HCT116 (cell line): ENCODE data around the gene BPIFB6. TPM values are rescaled to one million over a fixed set of nuclear protein-coding genes. Genes with fewer than 3 reads are reported as not detected.

Source experiments
- ATAC-seq: fragments of 200-7000 bp; cut with Tn5 transposase; 2 replicates; pipeline ENCODE4 v1.9.1; 2020; ENCODE audit warnings: mild to moderate bottlenecking, moderate library complexity
- BruUV-seq: library from RNA; stranded (reverse); fragments of 400-500 nt; replicated peaks from 2 replicates; lab custom pipeline; 2021; lab: Mats Ljungman, UMichigan
- CTCF ChIA-PET: fragments of 300-600 bp; sonication (Branson Sonifier 250); formaldehyde crosslinking; loops from one replicate; lab custom pipeline; 2021; ENCODE audit warnings: antibody characterized with exemption; lab: Charles Lee
- POLR2A ChIA-PET: fragments of 300-600, 350-600 bp; sonication (Branson Sonifier 250); formaldehyde crosslinking; loops from one replicate; lab custom pipeline; 2021; ENCODE audit warnings: antibody characterized with exemption; lab: Charles Lee
- RAD21 ChIA-PET, 2 experiments: fragments of 300-600 bp; sonication (Branson Sonifier 250); formaldehyde crosslinking; loops; one replicate each; lab custom pipeline; 2023; ENCODE audit warnings: low total read pairs in 2 of 2; ENCODE audit not compliant: uncharacterized antibody in 2 of 2, unreplicated experiment in 2 of 2, low non-redundant PET in 1 of 2; lab: Charles Lee
- DNase-seq: peaks from one replicate; pipeline ENCODE4 v3.0.0-alpha.2; 2010; ENCODE audit warnings: low read depth, low spot score
- H2AFZ ChIP-seq: fragments of 200-600 bp; shearing (Covaris generic), sonication (generic); 2 replicates; pipeline ENCODE4 v1.6.1; 2017; ENCODE audit warnings: low read depth, mixed run types, mixed read lengths, antibody characterized with exemption, low read length; ENCODE audit not compliant: poor library complexity, severe bottlenecking
- H3K27ac ChIP-seq: 2 replicates; pipeline ENCODE4 v1.5.1; 2012; ENCODE audit warnings: low read depth, low read length
- H3K27me3 ChIP-seq: fragments of 200-600 bp; sonication (generic); 2 replicates; pipeline ENCODE4 v1.6.1; 2016; ENCODE audit warnings: mixed run types, low read length, mixed read lengths; ENCODE audit not compliant: insufficient read depth
- H3K36me3 ChIP-seq, 2 experiments: fragments of 200-500 bp in 1 of 2; fragments of 200-600 bp in 1 of 2; sonication (Bioruptor generic) in 1 of 2; sonication (generic) in 1 of 2; 2 replicates each; pipeline versions ENCODE4 v1.5.1 to v1.6.1; 2014 to 2016; ENCODE audit warnings: low read length in 2 of 2, inconsistent platforms in 1 of 2, mixed read lengths in 1 of 2, mixed run types in 1 of 2; ENCODE audit not compliant: insufficient read depth in 2 of 2, control insufficient read depth in 1 of 2
- H3K4me1 ChIP-seq, 2 experiments: fragments of 200-600 bp in 1 of 2; sonication (generic) in 1 of 2; 2 replicates each; pipeline versions ENCODE4 v1.5.1 to v1.6.1; 2012 to 2017; ENCODE audit warnings: low read length in 2 of 2, inconsistent platforms in 1 of 2, mild to moderate bottlenecking in 1 of 2, mixed read lengths in 1 of 2, mixed run types in 1 of 2, moderate library complexity in 1 of 2; ENCODE audit not compliant: insufficient read depth in 2 of 2, control insufficient read depth in 1 of 2
- H3K4me2 ChIP-seq: fragments of 200-600 bp; sonication (generic); 2 replicates; pipeline ENCODE4 v1.6.1; 2017; ENCODE audit warnings: mixed run types, low read length, mixed read lengths
- H3K4me3 ChIP-seq, 2 experiments: fragments of 200-600 bp in 1 of 2; sonication (generic) in 1 of 2; replicated peaks in 1 of 2; 2 replicates each; pipeline ENCODE4 v1.5.1; 2011 to 2016; ENCODE audit warnings: low read length in 2 of 2, control low read depth in 1 of 2, low read depth in 1 of 2, mild to moderate bottlenecking in 1 of 2, mixed read lengths in 1 of 2, mixed run types in 1 of 2
- H3K79me2 ChIP-seq: fragments of 200-600 bp; sonication (generic); 2 replicates; pipeline ENCODE4 v1.6.1; 2017; ENCODE audit warnings: mild to moderate bottlenecking, mixed run types, low read length, moderate library complexity, mixed read lengths; ENCODE audit not compliant: insufficient read depth
- H3K9ac ChIP-seq: fragments of 200-600 bp; sonication (generic); 2 replicates; pipeline ENCODE4 v1.6.1; 2016; ENCODE audit warnings: low read length, mixed read lengths
- H3K9me2 ChIP-seq: fragments of 200-600 bp; sonication (generic), shearing (Covaris generic); 2 replicates; pipeline ENCODE4 v1.6.1; 2017; ENCODE audit warnings: mixed run types, mild to moderate bottlenecking, moderate library complexity; ENCODE audit not compliant: insufficient read depth
- H3K9me3 ChIP-seq, 2 experiments: fragments of 200-500 bp in 1 of 2; fragments of 200-600 bp in 1 of 2; sonication (Bioruptor generic) in 1 of 2; sonication (generic) in 1 of 2; 2 replicates each; pipeline ENCODE4 v1.6.1; 2014 to 2017; ENCODE audit warnings: low read length in 2 of 2, mixed read lengths in 2 of 2, inconsistent platforms in 1 of 2, low read depth in 1 of 2, mild to moderate bottlenecking in 1 of 2, mixed run types in 1 of 2, moderate library complexity in 1 of 2; ENCODE audit not compliant: control insufficient read depth in 1 of 2, insufficient read depth in 1 of 2
- H4K20me1 ChIP-seq: fragments of 200-600 bp; sonication (generic), shearing (Covaris generic); 2 replicates; pipeline ENCODE4 v1.6.1; 2017; ENCODE audit warnings: mixed run types, mild to moderate bottlenecking, moderate library complexity; ENCODE audit not compliant: insufficient read depth
- CEBPB ChIP-seq: IDR thresholded peaks from 2 replicates; pipeline ENCODE4 v1.6.1; 2012; ENCODE audit warnings: low read depth
- ELF1 ChIP-seq: IDR thresholded peaks from 2 replicates; pipeline ENCODE4 v1.6.1; 2012; ENCODE audit warnings: low read depth, borderline replicate concordance
- EZH2phosphoT487 ChIP-seq: fragments of 200-600 bp; IDR thresholded peaks from 2 replicates; pipeline ENCODE4 v1.6.1; 2018; ENCODE audit warnings: antibody characterized with exemption, borderline replicate concordance
- POLR2A ChIP-seq: IDR thresholded peaks from 2 replicates; pipeline ENCODE4 v1.7.0; 2011; ENCODE audit warnings: borderline replicate concordance; ENCODE audit not compliant: insufficient read depth, insufficient read length; ENCODE audit errors: extremely low read depth
- RAD21 ChIP-seq: IDR thresholded peaks from 2 replicates; pipeline ENCODE4 v1.6.1; 2012; ENCODE audit warnings: low read depth, mild to moderate bottlenecking
- SRF ChIP-seq: IDR thresholded peaks from 2 replicates; pipeline ENCODE4 v1.6.1; 2012; ENCODE audit warnings: low read depth
- TCF7L2 ChIP-seq: IDR thresholded peaks from 2 replicates; pipeline ENCODE4 v1.7.0; 2011; ENCODE audit warnings: borderline replicate concordance, inconsistent platforms; ENCODE audit not compliant: insufficient read depth, insufficient read length; ENCODE audit errors: extremely low read depth
- ZNF274 ChIP-seq: fragments of 200-500 bp; sonication (Bioruptor generic); IDR thresholded peaks from 2 replicates; pipeline ENCODE4 v1.6.1; 2014; ENCODE audit warnings: mild to moderate bottlenecking, low read depth, low read length, inconsistent platforms
- intact Hi-C: fragments of 100-400 bp; cut with micrococcal nuclease; formaldehyde crosslinking; loops from 2 replicates; pipeline ENCODE4 v1.10.0; 2022
- total RNA-seq: library from RNA; stranded (reverse); gene quantifications from one replicate; pipeline ENCODE4 v1.2.1, GENCODE V29; 2021; ENCODE audit not compliant: unreplicated experiment
- TF ChIP-seq, protein P1 (sequence below): IDR thresholded peaks from 2 replicates; pipeline ENCODE4 v1.6.1; 2012; ENCODE audit warnings: low read depth
- TF ChIP-seq, protein P2 (sequence below): IDR thresholded peaks from 2 replicates; pipeline ENCODE4 v1.6.1; 2011; ENCODE audit warnings: mild to moderate bottlenecking, low read length, moderate library complexity; ENCODE audit not compliant: insufficient replicate concordance; ENCODE audit errors: extremely low read depth

BPIFB6 gene
- total RNA-seq, 1 experiment from 2014 or later = not detected

DNA sequence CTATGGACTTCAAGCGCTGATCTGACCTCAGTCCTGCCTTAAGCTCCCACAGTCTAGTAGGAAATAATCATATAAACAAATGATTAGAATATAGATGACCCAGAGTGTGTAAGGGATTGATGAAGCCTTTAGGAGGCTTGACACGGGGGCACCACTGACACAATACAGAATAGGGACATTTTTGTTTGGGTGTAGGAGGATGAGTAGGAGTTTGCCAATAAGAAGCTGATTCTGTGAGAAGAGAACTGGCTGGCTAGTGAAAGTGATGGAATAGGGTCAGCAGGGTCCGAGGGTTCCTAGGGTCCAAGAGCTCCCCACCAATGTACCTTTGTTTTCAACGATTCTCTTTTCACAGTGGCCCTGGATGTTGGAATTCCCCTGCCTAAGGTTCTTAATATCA is 40.9 kb downstream of the BPIFB6 start:
- Histone ChIP-seq H3K4me1 (peaks cover 8 to 14% of the 10 kb centered on the region in 2 experiments; a peak in 3 of 4 replicates), H3K4me2 (no peak overlapping the region), H3K79me2 (no peaks in the 10 kb centered on the region), H3K9me2 (no peaks in the 10 kb centered on the region), H3K27ac (no peak overlapping the region), H3K36me3 (no peaks in the 10 kb centered on the region), H3K27me3 (no peaks in the 10 kb centered on the region), H3K4me3 (no peak overlapping the region), H2AFZ (no peak overlapping the region), H3K9me3 (no peaks in the 10 kb centered on the region), H4K20me1 (no peaks in the 10 kb centered on the region), H3K9ac (no peak overlapping the region)
- POLR2A ChIA-PET = no interaction called here
- CTCF ChIA-PET = no interaction called here
- no peak for ATAC-seq
- DNase-seq = no peak
- TF ChIP-seq, protein P1, sequence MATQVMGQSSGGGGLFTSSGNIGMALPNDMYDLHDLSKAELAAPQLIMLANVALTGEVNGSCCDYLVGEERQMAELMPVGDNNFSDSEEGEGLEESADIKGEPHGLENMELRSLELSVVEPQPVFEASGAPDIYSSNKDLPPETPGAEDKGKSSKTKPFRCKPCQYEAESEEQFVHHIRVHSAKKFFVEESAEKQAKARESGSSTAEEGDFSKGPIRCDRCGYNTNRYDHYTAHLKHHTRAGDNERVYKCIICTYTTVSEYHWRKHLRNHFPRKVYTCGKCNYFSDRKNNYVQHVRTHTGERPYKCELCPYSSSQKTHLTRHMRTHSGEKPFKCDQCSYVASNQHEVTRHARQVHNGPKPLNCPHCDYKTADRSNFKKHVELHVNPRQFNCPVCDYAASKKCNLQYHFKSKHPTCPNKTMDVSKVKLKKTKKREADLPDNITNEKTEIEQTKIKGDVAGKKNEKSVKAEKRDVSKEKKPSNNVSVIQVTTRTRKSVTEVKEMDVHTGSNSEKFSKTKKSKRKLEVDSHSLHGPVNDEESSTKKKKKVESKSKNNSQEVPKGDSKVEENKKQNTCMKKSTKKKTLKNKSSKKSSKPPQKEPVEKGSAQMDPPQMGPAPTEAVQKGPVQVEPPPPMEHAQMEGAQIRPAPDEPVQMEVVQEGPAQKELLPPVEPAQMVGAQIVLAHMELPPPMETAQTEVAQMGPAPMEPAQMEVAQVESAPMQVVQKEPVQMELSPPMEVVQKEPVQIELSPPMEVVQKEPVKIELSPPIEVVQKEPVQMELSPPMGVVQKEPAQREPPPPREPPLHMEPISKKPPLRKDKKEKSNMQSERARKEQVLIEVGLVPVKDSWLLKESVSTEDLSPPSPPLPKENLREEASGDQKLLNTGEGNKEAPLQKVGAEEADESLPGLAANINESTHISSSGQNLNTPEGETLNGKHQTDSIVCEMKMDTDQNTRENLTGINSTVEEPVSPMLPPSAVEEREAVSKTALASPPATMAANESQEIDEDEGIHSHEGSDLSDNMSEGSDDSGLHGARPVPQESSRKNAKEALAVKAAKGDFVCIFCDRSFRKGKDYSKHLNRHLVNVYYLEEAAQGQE = no peak
- TF ChIP-seq ZNF274 = no peak
- TF ChIP-seq CEBPB = no peak
- TF ChIP-seq TCF7L2 = no peak
- TF ChIP-seq ELF1 = no peak
- TF ChIP-seq RAD21 = no peak
- no peak for TF ChIP-seq POLR2A
- TF ChIP-seq EZH2phosphoT487 = no peak
- TF ChIP-seq SRF = no peak
- TF ChIP-seq, protein P2, sequence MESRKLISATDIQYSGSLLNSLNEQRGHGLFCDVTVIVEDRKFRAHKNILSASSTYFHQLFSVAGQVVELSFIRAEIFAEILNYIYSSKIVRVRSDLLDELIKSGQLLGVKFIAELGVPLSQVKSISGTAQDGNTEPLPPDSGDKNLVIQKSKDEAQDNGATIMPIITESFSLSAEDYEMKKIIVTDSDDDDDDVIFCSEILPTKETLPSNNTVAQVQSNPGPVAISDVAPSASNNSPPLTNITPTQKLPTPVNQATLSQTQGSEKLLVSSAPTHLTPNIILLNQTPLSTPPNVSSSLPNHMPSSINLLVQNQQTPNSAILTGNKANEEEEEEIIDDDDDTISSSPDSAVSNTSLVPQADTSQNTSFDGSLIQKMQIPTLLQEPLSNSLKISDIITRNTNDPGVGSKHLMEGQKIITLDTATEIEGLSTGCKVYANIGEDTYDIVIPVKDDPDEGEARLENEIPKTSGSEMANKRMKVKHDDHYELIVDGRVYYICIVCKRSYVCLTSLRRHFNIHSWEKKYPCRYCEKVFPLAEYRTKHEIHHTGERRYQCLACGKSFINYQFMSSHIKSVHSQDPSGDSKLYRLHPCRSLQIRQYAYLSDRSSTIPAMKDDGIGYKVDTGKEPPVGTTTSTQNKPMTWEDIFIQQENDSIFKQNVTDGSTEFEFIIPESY = no peak
- RAD21 ChIA-PET = no interaction called here
- intact Hi-C loops = no loop called here
- BruUV-seq = no TSS peak
